HG03103 (cell line): Measurements from ENCODE around the gene TRIM46.

Source experiments
- ATAC-seq: cut with Tn5 transposase; IDR thresholded peaks from one replicate; pipeline ENCODE4 v1.9.1; 2021; ENCODE audit warnings: low read depth; ENCODE audit not compliant: unreplicated experiment

Gene TRIM46

DNA sequence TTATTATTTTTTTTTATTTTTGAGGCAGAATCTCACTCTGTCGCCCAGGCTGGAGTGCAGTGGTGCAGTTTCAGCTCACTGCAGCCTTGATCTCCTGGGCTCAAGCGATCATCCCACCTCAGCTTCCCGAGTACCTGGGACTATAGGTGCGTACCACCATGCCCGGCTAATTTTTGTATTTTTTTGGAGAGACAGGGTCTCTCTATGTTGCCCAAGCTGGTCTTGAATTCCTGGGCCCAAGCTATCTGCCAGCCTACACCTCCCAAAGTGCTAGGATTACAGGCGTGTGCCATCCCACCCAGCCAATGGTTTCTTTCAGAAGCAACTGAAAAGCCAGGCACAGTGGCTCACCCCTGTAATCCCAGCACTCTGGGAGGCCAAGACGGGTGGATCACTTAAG is 2.8 kb upstream of the TRIM46 start:
- no peak for ATAC-seq

DNA sequence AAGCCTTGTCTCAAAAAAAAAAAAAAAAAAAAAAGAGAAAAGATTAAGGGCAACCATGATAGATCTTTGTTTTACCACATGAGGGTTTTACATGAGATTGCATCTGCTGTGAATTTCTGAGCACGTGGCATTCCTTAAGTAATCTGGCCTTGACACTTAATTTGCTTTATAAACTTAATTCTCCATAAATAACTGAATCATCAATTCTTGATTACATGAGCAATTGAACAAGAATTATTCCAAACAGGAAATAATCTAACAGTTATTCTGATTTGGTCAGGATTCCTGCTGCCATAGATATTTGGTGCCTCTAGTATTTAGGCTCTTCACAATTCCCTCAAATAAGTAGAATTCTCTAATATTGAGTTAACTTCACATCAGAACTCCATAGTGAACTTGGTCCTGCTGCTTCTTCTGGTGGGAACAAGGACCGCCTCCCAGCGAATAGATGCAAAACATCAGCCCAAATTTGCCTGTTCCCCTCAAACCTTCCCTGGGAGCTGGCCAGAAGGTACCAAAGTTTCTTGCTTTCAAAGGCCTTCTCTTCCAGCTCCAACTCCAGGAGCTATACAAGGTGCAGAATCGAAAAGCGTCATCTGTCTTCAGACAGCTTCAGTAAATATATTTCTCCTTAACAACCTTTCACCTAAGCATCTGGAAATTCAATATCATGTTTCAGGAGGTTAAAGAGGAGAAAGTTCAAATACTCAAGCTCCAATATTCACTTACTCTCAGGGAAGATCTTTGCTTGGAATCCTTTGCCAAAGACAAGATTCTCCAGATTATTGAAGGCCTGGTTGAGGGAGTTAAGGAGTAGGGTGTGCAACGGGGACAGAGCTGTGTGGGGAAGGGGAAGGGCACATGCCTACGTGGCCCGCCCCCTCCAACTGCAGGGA is 1.6 kb upstream of the TRIM46 start:
- no peak for ATAC-seq

DNA sequence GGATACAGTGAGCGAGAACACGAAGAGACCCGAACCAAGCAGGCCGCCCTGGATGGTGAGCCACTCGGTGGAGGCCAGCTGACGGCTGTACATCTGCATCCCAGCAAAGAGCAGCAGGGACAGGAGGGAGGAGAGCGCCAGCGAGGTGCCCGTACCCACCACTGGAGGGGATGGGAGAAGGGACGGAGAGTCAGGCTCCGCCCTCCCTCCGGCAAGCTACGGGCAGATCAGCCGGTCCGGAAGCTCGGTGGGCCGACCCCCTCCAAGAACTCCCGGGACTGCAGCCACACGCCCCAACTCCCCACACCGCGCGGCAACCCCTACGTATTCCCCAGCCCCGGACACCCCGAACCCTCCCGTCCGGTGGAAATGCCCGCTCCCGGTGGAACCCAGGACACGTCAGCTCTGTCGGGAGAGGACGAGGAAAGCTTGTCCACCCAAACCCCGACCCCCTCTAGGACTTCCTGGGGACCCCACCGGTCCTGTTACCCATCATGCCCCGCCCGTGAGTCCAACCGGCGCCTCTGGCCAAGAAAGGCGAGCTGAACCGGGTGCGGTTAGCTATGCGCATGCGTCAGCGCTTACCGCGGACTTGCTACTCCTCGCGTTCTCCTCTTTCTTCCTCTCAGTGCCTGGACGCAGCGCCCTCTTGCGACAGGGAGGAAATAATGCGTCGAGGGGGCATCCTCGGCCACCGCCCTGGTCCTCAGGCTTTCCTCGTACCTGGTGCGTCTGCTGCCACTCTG is 744 bp upstream of the TRIM46 start, which contains the start of gene KRTCAP2:
KRTCAP2 (minus strand) TSS at position 573 of the 746 bp plus-strand sequence; CDS start at position 493, 80 bp downstream.
- ATAC-seq, result peak; percentile 64

DNA sequence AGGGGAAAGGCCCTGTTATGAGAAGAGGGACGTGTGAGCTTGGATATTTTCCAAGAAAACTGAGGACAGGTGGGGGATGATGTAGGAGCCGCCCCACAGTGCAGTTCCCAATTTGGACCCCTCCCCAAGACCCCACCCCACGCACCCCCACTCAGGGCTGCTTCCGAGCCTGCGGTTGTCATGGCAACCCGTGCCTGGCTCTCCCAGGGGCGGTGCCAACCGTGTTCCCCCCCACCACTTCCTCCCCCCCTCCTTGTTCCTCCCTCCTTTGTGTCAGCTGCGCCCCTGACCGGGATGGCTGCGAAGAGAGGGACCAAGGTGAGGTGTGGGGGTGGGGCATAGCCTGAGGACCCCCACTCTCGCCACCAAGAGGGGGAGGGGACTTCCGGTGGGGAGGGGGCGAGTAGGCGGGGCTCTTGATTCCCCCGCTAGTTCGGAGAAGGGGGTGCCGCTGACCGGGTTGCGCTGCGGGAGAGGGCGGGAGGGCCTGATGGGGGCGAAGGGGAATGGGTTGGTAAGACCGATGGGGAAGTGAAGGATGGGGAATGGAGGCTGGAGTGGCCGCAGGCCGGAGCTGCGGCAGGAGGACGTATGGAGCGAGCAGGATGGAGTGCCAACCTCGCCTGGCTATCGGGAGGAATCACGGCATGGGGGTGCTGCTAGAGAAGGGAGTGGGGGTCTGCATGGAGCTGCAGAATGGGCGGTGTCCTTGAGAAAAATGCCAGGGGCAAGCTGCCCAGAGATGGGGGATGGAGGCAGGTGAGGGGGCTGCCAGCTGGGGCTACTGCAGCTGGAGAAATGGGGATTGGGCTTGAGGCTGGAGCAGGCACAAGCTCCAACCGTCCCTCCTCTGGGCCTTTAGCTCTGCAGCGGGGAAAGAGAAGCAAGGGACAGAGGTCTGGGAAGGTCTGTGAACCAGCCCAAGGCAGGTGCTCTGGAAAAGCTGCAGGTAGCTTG is 953 bp downstream of the TRIM46 start:
- no peak for ATAC-seq

DNA sequence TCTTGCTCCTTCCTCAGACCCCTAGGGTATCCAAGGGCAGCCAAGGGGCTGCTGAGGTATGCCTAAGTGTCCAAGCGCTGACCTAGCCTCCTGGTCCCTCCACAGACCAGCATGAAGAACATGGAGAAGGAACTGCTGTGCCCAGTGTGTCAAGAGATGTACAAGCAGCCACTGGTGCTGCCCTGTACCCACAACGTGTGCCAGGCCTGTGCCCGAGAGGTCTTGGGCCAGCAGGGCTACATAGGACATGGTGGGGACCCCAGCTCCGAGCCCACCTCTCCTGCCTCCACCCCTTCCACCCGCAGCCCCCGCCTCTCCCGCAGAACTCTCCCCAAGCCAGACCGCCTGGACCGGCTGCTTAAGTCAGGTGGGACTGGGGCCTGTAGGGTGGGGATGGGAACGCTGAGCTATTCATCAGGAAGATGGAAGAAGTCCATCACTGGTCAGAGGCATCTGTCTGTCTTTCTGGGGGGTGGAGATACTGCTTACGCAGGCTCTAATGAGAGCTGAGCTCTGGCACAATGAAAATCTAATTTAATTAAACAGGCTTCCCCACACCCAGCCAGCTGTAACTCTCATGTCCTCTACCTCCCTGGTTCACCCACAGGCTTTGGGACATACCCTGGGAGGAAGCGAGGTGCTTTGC is 1.8 kb downstream of the TRIM46 start:
- no peak for ATAC-seq

DNA sequence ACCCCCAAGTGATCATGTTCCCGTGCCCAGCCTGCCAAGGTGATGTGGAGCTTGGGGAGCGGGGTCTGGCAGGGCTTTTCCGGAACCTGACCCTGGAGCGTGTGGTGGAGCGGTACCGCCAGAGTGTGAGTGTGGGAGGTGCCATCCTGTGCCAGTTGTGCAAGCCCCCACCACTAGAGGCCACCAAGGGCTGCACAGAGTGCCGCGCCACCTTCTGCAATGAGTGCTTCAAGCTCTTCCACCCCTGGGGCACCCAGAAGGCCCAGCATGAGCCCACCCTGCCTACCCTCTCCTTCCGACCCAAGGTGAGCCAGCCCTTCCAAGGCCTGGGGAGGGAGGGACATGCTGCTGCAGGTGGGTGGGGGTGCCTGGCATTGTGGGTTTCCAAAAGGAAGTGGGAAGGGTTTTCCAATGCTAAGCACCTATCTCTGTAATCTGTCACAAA is 2.3 kb downstream of the TRIM46 start:
- no peak for ATAC-seq

DNA sequence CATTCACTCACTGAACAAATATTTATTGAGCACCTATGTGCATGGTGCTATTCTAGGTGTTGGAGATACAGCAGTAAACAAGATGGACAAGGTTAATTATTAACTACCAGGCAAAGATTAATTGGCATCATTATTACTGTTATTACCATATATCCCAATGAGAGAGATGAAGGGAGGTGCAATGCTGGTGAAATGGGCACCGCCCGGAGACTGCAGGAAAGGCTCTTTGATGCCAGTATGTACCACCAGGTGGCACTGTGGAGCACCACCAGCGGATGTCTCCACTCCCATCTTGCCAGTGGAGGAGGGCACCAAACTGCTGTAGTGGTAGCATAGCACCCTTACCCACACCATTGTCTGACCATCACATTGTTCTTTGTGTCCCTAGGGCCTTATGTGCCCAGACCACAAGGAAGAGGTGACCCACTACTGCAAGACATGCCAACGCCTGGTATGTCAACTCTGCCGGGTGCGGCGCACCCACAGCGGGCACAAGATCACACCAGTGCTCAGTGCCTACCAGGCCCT is 3.0 kb downstream of the TRIM46 start:
- ATAC-seq, result no peak

DNA sequence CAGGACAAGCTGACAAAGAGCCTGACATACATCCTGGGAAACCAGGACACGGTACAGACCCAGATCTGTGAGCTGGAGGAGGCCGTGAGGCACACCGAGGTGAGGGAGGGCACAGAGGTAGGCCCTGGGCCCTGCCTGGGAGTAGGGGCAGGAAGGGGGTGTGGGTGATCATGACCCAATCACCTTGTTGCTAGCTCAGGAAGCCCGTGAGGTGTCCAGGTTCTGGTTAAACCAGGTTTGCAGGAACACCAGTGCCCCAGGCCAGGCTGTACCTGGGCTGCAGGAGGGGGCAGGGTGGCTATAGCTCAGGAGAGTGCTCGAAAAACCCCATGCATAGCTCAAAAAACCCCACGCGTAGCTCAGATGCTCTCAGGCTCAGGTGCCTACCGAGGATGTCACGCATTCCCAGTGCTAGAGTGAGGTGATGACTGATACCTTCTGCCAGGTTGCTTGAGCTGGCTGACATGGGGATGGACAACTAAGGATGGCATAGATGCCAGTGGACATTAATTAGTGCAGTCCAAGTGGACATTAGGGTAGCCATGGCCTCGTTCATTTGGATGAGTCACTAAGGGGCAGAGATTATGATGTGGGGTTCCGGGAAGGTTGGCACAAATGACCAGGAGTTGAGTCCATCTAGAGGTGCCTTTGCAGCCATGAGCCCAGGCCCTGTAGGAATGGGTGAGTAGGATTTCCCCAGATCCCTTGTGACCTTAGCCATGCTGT is 3.7 kb downstream of the TRIM46 start:
- ATAC-seq, result no peak

DNA sequence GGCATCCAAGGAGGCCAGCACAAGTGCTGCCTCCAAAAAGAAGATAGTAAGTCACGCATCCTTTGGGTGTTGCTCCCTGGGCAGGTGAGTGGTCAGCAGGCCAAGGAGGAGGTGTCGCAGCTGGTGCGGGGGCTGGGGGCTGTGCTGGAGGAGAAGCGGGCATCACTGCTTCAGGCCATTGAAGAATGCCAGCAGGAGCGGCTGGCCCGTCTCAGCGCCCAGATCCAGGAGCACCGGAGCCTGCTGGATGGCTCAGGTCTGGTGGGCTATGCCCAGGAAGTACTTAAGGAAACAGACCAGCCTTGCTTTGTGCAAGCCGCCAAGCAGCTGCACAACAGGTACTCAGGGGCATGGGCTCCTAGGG is 4.3 kb downstream of the TRIM46 start:
- ATAC-seq, result no peak

DNA sequence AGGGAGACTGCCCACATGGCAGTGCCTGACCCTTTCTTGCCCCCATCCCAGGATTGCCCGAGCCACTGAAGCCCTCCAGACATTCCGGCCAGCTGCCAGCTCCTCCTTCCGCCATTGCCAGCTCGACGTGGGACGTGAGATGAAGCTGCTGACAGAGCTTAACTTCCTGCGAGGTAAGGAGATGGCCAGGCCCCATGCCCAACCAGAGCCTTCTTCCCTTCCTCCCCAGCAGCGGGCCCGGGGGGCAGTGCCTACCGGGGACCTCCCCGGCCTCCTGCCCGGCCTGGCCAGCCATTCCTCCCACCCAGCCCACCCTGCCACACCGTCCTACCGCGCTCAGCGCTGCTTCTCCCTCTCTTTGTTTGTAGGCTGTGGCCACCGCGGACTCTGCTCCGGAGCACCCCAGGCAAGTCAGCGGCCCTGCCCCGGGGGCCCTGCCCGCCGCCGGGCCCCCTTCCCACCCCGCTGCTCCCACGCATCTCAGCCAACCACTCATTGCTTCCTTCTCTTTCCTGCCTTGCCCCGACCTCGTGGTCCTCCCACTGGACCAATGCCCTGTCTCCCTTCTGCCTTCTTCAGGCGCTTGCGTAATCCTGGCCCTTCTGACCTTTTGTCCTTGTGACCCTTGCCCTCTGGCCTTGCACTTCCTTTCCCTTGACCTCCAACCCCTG is 4.9 kb downstream of the TRIM46 start:
- ATAC-seq, result no peak

DNA sequence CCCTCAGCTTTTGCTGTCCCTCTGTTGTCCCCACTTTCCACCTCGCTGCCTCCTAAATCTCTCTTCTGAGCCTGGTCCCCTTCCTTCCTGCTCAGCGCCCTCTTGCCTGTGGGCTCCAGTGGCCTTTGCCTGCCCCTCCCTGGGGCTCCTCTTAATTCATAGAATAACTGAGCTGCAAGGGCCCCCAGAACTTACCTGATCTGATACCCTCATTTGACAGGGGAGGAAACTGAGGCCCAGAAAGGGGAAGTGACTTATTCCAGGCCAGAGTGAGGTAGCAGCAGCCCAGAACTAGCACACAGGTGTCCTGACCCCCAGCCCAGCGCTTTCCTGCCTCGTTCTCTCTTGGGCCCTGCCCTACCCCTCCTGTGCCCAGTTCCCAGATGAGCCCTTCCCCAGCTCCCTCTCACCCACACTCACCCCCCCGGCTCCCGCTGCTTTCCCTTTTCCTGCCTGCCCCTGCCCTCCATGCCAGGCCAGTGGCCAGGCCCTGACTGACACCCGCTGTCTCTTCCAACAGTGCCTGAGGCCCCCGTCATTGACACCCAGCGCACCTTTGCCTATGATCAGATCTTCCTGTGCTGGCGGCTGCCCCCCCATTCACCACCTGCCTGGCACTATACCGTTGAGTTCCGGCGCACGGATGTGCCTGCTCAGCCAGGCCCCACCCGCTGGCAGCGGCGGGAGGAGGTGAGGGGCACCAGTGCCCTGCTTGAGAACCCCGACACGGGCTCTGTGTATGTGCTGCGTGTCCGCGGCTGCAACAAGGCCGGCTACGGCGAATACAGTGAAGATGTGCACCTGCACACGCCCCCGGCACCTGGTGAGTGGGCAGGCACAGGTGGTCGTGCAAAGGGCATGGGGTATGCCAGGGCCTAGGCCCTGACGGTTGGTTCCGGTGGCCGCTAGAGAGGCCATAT is 5.7 kb downstream of the TRIM46 start:
- ATAC-seq, result no peak

DNA sequence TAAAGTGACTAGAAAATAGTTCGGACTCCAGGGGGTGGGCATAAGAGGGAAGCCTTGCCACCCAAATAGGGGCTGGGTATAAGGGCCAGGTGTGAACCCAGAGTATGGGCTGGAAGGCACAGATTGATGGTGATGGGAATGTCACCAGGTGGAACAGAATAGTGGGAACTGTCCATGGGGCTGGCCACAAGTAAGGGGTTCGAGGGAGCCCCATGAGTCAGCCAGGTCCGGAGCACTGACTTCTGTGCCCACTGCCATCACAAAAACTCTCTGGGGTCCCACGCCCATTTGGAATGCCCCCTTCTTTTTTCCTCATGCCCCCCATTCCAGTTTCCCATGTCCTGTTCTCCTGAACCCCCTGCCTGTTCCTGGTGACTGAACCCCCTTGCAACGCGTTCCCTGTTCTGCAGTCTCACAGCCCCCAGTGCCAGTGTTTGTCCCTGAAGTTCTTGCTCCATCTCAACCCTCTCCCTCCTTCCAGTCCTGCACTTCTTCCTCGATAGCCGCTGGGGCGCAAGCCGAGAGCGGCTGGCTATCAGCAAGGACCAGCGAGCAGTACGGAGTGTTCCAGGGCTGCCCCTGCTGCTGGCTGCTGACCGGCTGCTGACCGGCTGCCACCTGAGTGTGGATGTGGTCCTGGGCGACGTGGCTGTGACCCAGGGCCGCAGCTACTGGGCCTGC is 7.9 kb downstream of the TRIM46 start:
- ATAC-seq, result no peak

DNA sequence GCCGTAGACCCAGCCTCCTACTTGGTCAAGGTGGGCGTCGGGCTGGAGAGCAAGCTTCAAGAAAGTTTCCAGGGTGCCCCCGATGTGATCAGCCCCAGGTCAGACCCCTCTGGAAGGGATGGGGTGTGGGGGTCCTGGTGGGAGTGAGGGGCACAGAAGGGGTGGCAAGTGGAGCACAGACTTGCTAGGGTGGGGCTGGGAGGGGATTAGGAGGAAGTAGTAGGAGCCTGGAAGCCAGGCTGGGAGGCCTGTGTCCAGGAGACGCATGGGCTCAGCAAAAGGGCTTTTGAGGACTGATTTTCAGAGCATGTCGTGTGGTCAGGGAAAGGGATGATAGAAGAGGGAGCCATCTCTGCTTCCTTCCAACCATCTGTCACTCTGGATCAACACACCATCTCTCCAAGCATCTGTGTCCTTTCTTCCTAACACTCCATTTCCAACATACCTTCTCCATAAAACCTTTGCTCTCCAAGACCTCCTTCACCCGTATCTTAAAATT is 8.5 kb downstream of the TRIM46 start:
- no peak for ATAC-seq

DNA sequence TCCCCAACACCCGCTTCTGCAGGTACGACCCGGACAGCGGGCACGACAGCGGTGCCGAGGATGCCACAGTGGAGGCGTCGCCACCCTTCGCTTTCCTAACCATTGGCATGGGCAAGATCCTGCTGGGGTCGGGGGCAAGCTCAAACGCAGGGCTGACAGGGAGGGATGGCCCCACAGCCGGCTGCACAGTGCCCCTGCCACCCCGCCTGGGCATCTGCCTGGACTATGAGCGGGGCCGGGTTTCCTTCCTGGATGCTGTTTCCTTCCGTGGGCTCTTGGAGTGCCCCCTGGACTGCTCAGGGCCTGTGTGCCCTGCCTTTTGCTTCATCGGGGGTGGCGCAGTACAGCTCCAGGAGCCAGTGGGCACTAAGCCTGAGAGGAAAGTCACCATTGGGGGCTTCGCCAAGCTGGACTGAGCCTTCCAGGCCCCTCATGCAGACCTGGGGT is 10.1 kb downstream of the TRIM46 start:
- ATAC-seq, result no peak

DNA sequence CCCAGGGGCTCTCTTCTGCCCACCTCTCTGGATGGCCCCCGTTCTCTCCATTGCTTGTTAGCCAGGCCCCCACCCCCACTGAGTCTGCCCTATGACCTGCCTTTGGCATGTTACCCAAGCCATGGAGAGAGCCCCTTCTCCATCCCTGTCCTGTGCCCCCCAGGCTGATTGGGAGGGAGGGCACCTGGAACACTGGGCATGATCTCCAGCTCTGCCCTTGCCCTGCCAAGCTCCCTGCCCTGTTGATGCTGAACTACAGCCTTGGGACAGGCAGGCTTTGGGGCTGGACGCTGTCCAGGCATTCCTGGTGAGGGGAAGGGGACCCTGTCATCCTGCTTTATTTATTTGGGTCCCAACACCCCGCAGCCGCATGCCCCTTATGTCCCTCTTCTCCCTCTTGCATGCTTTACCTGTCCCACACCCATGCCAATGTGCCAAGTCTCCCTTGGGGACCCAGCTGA is 10.7 kb downstream of the TRIM46 start:
- no peak for ATAC-seq

DNA sequence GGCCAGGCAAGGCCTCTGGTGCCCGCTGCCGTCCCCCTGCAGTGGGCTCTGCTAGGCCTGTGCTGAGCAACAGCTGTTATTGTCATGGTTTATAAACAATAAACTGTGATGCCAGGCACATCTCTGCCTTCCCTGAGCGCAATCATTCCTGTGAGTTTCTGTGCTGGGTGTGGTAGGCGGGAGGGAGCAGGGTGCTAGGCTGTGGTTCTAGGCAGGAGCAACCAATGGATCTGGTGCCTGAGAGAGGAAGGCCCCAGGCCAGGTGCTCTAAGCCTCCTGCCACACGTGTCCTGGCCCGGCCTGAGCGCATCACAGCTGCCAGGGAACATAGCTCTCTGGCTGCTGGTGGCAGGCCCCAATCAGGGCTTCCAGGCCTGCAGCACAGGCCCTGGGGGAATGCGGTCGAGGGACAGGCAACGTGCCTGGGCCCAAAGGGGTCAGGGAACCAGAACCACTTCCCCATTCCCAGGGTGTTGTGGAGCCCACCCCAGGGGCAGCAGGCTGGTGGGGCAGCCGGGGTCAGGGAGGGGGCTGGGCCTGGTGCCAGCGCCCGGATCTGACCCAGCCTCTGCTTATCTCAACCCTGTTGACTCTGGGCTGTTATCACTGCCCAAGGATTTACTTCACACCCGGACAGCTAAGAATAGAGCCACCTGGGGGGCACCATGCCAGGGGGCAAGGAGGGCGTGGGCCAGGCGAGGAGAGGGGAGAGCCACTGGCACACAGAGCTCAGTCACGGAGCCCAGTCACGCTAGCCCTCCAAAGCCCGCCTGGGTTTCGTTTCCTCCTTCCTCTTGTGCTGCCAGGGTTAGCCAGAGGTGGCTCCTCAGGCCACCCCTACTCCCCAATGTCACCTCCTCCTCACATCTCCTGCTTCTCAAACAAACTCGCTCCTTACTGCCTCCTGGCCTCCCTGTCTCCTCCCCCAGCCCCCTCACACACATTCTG is 11.5 kb downstream of the TRIM46 start:
- ATAC-seq, result peak; percentile 51
